K562 (cell line): ENCODE results near the gene GDF15. TPM values are rescaled to one million over a fixed set of nuclear protein-coding genes. Genes with fewer than 3 reads are reported as not detected.
A peak's percentile ranks its signal among the peaks of the same experiment; 100 is the strongest.

Experiments
- ETV5 ChIP-seq: sonication (generic); formaldehyde crosslinking; IDR thresholded peaks from 2 replicates; pipeline ENCODE4 v1.4.0; 2020; ENCODE audit warnings: low read depth, mild to moderate bottlenecking, missing genetic modification reagents
- HDGF ChIP-seq: fragments of 450-650 bp; IDR thresholded peaks from 2 replicates; pipeline ENCODE4 v1.6.1; 2016
- ILF3 ChIP-seq: fragments of 450-650 bp; IDR thresholded peaks from 2 replicates; pipeline ENCODE4 v1.6.1; 2018; ENCODE audit warnings: antibody characterized with exemption, mild to moderate bottlenecking, moderate library complexity, borderline replicate concordance
- MBD2 ChIP-seq: sonication (generic); IDR thresholded peaks from 2 replicates; pipeline ENCODE4 v1.6.1; 2016; ENCODE audit warnings: low read depth, borderline replicate concordance
- MEF2A ChIP-seq: IDR thresholded peaks from 2 replicates; pipeline ENCODE4 v1.6.1; 2011; ENCODE audit warnings: low read depth, mild to moderate bottlenecking, low read length, moderate library complexity; ENCODE audit not compliant: control insufficient read depth
- MYC ChIP-seq, 2 experiments: fragments of 250-450 bp in 1 of 2; sonication (Bioruptor Pico) in 1 of 2; IDR thresholded peaks; 2 replicates each; pipeline versions ENCODE4 v1.5.1 to v1.6.1; 2012 to 2021; ENCODE audit warnings: low read depth in 2 of 2, borderline replicate concordance in 1 of 2, improper control_type of control experiment in 1 of 2, low read length in 1 of 2, mild to moderate bottlenecking in 1 of 2, moderate library complexity in 1 of 2
- NFRKB ChIP-seq: fragments of 450-650 bp; IDR thresholded peaks from 2 replicates; pipeline ENCODE4 v1.6.1; 2016; ENCODE audit warnings: low read depth
- PHF8 ChIP-seq: fragments of 200-600 bp; sonication (generic); IDR thresholded peaks from 2 replicates; pipeline ENCODE4 v1.6.1; 2012; ENCODE audit warnings: mixed run types, mild to moderate bottlenecking, inconsistent platforms, low read length, moderate library complexity, borderline replicate concordance
- POLR2A ChIP-seq: fragments of 450-650 bp; conservative IDR thresholded peaks from 2 replicates; pipeline ENCODE4 v1.6.1; 2016
- POU5F1 ChIP-seq: fragments of 150-350 bp; IDR thresholded peaks from 2 replicates; pipeline ENCODE4 v1.6.1; 2014; ENCODE audit warnings: borderline replicate concordance, low read length, low read depth, mild to moderate bottlenecking; ENCODE audit not compliant: partially characterized antibody
- PRPF4 ChIP-seq: fragments of 200-400 bp; formaldehyde crosslinking; IDR thresholded peaks from one replicate; pipeline ENCODE4 v1.6.1; 2017; ENCODE audit warnings: low read length, low read depth, mild to moderate bottlenecking; ENCODE audit not compliant: insufficient read depth, poor library complexity, severe bottlenecking
- RBM17 ChIP-seq: fragments of 200-400 bp; formaldehyde crosslinking; IDR thresholded peaks from 2 replicates; pipeline ENCODE4 v1.6.1; 2017; ENCODE audit warnings: low read depth, mild to moderate bottlenecking, low read length, borderline replicate concordance
- SOX6 ChIP-seq: fragments of 450-650 bp; IDR thresholded peaks from 2 replicates; pipeline ENCODE4 v1.6.1; 2014; ENCODE audit warnings: mild to moderate bottlenecking
- U2AF1 ChIP-seq: fragments of 200-400 bp; formaldehyde crosslinking; optimal IDR thresholded peaks from 2 replicates; pipeline ENCODE3; 2017; ENCODE audit warnings: mild to moderate bottlenecking, low read depth, low read length, moderate library complexity
- ZBTB7A ChIP-seq: IDR thresholded peaks from 2 replicates; pipeline ENCODE4 v1.6.1; 2011; ENCODE audit warnings: low read depth, mild to moderate bottlenecking, low read length, moderate library complexity, borderline replicate concordance; ENCODE audit not compliant: control insufficient read depth
- ZFX ChIP-seq: sonication (generic); formaldehyde crosslinking; IDR thresholded peaks from 2 replicates; pipeline ENCODE4 v1.8.0; 2022; ENCODE audit warnings: mild to moderate bottlenecking, missing genetic modification reagents, moderate library complexity
- ZKSCAN8 ChIP-seq: fragments of 200-800 bp; sonication (Bioruptor generic); IDR thresholded peaks from 2 replicates; pipeline ENCODE4 v1.6.1; 2016; ENCODE audit warnings: missing genetic modification characterization, missing compliant biosample characterization
- ZNF165 ChIP-seq: fragments of 250-450 bp; sonication (Bioruptor Pico); IDR thresholded peaks from 2 replicates; pipeline ENCODE4 v1.4.0; 2020; ENCODE audit warnings: borderline replicate concordance
- ZNF184 ChIP-seq: sonication (generic); formaldehyde crosslinking; IDR thresholded peaks from 2 replicates; pipeline ENCODE4 v1.5.0; 2020; ENCODE audit warnings: missing genetic modification reagents
- ZNF436 ChIP-seq: fragments of 250-450, 450-650 bp; sonication (Bioruptor Pico); formaldehyde crosslinking; IDR thresholded peaks from 2 replicates; pipeline ENCODE4 v1.7.0; 2020; ENCODE audit warnings: mild to moderate bottlenecking
- ZNF57 ChIP-seq: fragments of 450-650 bp; formaldehyde crosslinking; IDR thresholded peaks from 2 replicates; pipeline ENCODE4 v1.4.0; 2020; ENCODE audit warnings: mild to moderate bottlenecking, moderate library complexity
- polyA plus RNA-seq, 8 experiments: library from polyadenylated mRNA; depleted of rRNA in 4 of 8; stranded (reverse) in 5 of 8; unstranded in 3 of 8; fragments of >200 nt; fragmentation: Nextera tagmentation in 2 of 8; fragmentation: Illumina TruSeq in 1 of 8; extraction: Ambion mirVana in 2 of 8; extraction: Trizol in 1 of 8; gene quantifications; 2 replicates each; pipeline versions ENCODE4 v1.2.1 to v1.2.3, GENCODE V29; 2011 to 2014; ENCODE audit warnings: inconsistent platforms in 1 of 8, missing spikeins in 1 of 8
- total RNA-seq, 7 experiments: library from RNA; depleted of rRNA in 6 of 7; stranded (reverse); fragments of >200 nt in 6 of 7; fragmentation: Illumina TruSeq in 2 of 7; extraction: Trizol in 2 of 7; gene quantifications; 2 replicates each; pipeline versions ENCODE4 v1.2.1 to v1.2.3, GENCODE V29; 2011 to 2021; ENCODE audit warnings: low replicate concordance in 1 of 7
- TF ChIP-seq, protein P1 (sequence below), 2 experiments: fragments of 200-800 bp in 1 of 2; sonication (Bioruptor generic) in 1 of 2; sonication (generic) in 1 of 2; formaldehyde crosslinking in 1 of 2; IDR thresholded peaks in 1 of 2; conservative IDR thresholded peaks in 1 of 2; 2 replicates each; pipeline versions ENCODE4 v1.5.0 to v1.6.1; 2016 to 2020; ENCODE audit warnings: missing compliant biosample characterization in 1 of 2, missing genetic modification characterization in 1 of 2, missing genetic modification reagents in 1 of 2
- TF ChIP-seq, protein P2 (sequence below): fragments of 450-650 bp; IDR thresholded peaks from 2 replicates; pipeline ENCODE4 v1.6.1; 2014; ENCODE audit warnings: low read depth, mild to moderate bottlenecking, moderate library complexity, borderline replicate concordance
- TF ChIP-seq, protein P3 (sequence below): sonication (generic); formaldehyde crosslinking; IDR thresholded peaks from 2 replicates; pipeline ENCODE4 v1.8.0; 2022; ENCODE audit warnings: missing genetic modification reagents, mild to moderate bottlenecking, borderline replicate concordance

Gene GDF15
- total and polyA plus RNA-seq, 9 of the 15 experiments (the other 6 are each of a cell fraction or from before 2014, with no cell fraction given): 2.3 to 82.4 (median 12.5) TPM

DNA sequence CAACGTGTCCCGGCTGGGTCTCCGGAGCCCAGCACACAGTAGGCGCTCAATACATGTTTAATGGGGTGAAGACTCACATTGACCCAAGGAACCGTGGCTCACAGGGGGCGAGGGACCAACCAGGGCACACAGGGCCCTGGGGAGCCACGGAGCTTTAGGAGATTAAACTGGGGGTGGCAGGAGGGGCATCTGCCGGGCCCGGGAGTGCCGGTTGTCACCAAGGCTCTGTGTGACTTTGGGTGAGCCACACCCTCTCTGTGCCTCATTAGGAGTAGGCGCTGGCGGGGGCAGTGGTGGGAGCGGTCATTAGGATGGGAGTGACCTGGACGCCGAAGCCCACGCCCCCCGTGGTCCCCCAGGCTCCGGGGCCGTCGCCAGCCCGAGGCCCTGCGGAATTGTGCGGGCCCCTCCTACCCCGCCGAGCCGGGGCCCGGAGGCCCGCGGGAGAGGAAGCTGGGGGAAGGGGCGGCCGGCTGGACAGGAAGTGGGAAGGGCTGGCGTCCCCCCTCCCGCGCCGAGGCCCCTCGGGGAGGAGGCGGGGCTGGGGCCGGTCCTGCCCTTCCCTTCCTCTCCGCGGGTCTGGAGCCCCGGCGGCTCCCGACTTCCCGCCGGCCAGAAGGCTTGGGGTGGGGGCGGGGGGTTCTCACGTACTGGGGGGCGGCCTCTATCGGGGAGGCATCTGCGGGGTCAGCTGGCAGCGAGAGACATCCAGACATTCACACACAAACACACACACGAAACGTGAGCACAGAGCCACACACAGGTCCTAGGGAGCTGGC, 31.5 kb downstream of the GDF15 start (continued):
- TF ChIP-seq MEF2A: no peak
- peak; percentile 99 for TF ChIP-seq ZBTB7A
- TF ChIP-seq, protein P1, sequence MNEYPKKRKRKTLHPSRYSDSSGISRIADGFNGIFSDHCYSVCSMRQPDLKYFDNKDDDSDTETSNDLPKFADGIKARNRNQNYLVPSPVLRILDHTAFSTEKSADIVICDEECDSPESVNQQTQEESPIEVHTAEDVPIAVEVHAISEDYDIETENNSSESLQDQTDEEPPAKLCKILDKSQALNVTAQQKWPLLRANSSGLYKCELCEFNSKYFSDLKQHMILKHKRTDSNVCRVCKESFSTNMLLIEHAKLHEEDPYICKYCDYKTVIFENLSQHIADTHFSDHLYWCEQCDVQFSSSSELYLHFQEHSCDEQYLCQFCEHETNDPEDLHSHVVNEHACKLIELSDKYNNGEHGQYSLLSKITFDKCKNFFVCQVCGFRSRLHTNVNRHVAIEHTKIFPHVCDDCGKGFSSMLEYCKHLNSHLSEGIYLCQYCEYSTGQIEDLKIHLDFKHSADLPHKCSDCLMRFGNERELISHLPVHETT (CRISPR knock-in tag; conservative IDR thresholded peaks at IDR 0.05 in 1 of 2, IDR thresholded peaks at IDR 0.05 in 1 of 2): peak in 1 of 2 experiments; percentile 96; a peak in 2 of 4 replicates
- peak; percentile 55; the same call in 1 of the 2 replicates for TF ChIP-seq PHF8
- TF ChIP-seq U2AF1: peak; percentile 78
- peak; percentile 78 for TF ChIP-seq ZFX
- TF ChIP-seq POLR2A: peak; percentile 50
- peak; percentile 78; the same call in 1 of the 2 replicates for TF ChIP-seq NFRKB
- TF ChIP-seq ZNF436 (CRISPR knock-in tag): no peak
- no peak for TF ChIP-seq RBM17
- TF ChIP-seq MYC (IDR thresholded peaks at IDR 0.05; ENCODE audit: low read depth, low read length): peak; percentile 18; the same call in 1 of the 2 replicates
- TF ChIP-seq MYC (CRISPR knock-in tag; IDR thresholded peaks at IDR 0.05; ENCODE audit: borderline replicate concordance, low read depth): no peak; the same call in 1 of the 2 replicates
- TF ChIP-seq, protein P2, sequence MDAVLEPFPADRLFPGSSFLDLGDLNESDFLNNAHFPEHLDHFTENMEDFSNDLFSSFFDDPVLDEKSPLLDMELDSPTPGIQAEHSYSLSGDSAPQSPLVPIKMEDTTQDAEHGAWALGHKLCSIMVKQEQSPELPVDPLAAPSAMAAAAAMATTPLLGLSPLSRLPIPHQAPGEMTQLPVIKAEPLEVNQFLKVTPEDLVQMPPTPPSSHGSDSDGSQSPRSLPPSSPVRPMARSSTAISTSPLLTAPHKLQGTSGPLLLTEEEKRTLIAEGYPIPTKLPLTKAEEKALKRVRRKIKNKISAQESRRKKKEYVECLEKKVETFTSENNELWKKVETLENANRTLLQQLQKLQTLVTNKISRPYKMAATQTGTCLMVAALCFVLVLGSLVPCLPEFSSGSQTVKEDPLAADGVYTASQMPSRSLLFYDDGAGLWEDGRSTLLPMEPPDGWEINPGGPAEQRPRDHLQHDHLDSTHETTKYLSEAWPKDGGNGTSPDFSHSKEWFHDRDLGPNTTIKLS: peak; percentile 69; the same call in 1 of the 2 replicates
- peak; percentile 61; the same call in 1 of the 2 replicates for TF ChIP-seq ZNF57 (CRISPR knock-in tag)
- TF ChIP-seq, protein P3, sequence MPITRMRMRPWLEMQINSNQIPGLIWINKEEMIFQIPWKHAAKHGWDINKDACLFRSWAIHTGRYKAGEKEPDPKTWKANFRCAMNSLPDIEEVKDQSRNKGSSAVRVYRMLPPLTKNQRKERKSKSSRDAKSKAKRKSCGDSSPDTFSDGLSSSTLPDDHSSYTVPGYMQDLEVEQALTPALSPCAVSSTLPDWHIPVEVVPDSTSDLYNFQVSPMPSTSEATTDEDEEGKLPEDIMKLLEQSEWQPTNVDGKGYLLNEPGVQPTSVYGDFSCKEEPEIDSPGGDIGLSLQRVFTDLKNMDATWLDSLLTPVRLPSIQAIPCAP (CRISPR knock-in tag): no peak
- no peak; the same call in 1 of the 2 replicates for TF ChIP-seq ILF3
- no peak for TF ChIP-seq PRPF4
- TF ChIP-seq ZNF165 (CRISPR knock-in tag): 0 out of 2 replicates have a peak, but pooled peaks have one; percentile 32
- TF ChIP-seq ZNF184 (CRISPR knock-in tag): no peak
- peak; percentile 72 for TF ChIP-seq ETV5
- TF ChIP-seq HDGF: no peak
- TF ChIP-seq ZKSCAN8 (CRISPR knock-in tag): peak; percentile 100
- TF ChIP-seq SOX6: peak; percentile 41; the same call in 1 of the 2 replicates
- TF ChIP-seq POU5F1: no peak
- peak; percentile 33; the same call in 1 of the 2 replicates for TF ChIP-seq MBD2
